WTC11 (cell line): ENCODE measurements around the gene SLC20A1. TPM values are rescaled to one million over a fixed set of nuclear protein-coding genes. Genes with fewer than 3 reads are reported as not detected.

Experiments
- ATAC-seq: fragments of 200-7000 bp; cut with Tn5 transposase; 2 replicates; pipeline ENCODE4 v1.10.0; 2021; ENCODE audit warnings: mild to moderate bottlenecking, moderate library complexity
- CTCF ChIA-PET: fragments of 300-600 bp; sonication (Branson Sonifier 250); formaldehyde crosslinking; loops from one replicate; lab custom pipeline; 2021; ENCODE audit warnings: antibody characterized with exemption; lab: Charles Lee
- POLR2A ChIA-PET: fragments of 350-600 bp; sonication (Branson Sonifier 250); formaldehyde crosslinking; loops from one replicate; lab custom pipeline; 2021; ENCODE audit warnings: antibody characterized with exemption; lab: Charles Lee
- DNase-seq: peaks from one replicate; pipeline ENCODE4 v3.0.0; 2021; ENCODE audit warnings: low spot score
- H3K27ac Mint-ChIP-seq: 2 replicates; pipeline ENCODE4 v1.8.0; 2021; ENCODE audit warnings: mixed read lengths
- H3K27me3 Mint-ChIP-seq: 2 replicates; pipeline ENCODE4 v1.8.0; 2021; ENCODE audit warnings: low read depth, mild to moderate bottlenecking, moderate library complexity, mixed read lengths
- H3K36me3 Mint-ChIP-seq: 2 replicates; pipeline ENCODE4 v1.8.0; 2021; ENCODE audit warnings: mixed read lengths
- H3K4me1 Mint-ChIP-seq: 2 replicates; pipeline ENCODE4 v1.8.0; 2022; ENCODE audit warnings: mixed read lengths
- H3K4me3 Mint-ChIP-seq: 2 replicates; pipeline ENCODE4 v1.8.0; 2021; ENCODE audit warnings: mild to moderate bottlenecking, moderate library complexity, mixed read lengths
- H3K9me3 Mint-ChIP-seq: 2 replicates; pipeline ENCODE4 v1.8.0; 2021; ENCODE audit warnings: mixed read lengths
- CREB1 ChIP-seq: sonication (generic); formaldehyde crosslinking; IDR thresholded peaks from 2 replicates; pipeline ENCODE4 v1.8.0; 2023; ENCODE audit warnings: mild to moderate bottlenecking, missing genetic modification reagents
- E2F4 ChIP-seq: sonication (generic); formaldehyde crosslinking; IDR thresholded peaks from 2 replicates; pipeline ENCODE4 v1.8.1; 2022; ENCODE audit warnings: low read depth, mild to moderate bottlenecking, moderate library complexity, missing genetic modification reagents, borderline replicate concordance
- ETV6 ChIP-seq: sonication (generic); formaldehyde crosslinking; IDR thresholded peaks from 2 replicates; pipeline ENCODE4 v1.8.1; 2022; ENCODE audit warnings: mild to moderate bottlenecking, missing genetic modification reagents
- FOXP4 ChIP-seq: sonication (generic); formaldehyde crosslinking; IDR thresholded peaks from 2 replicates; pipeline ENCODE4 v1.8.0; 2022; ENCODE audit warnings: mild to moderate bottlenecking, missing genetic modification reagents
- GABPB1 ChIP-seq: sonication (generic); formaldehyde crosslinking; IDR thresholded peaks from 2 replicates; pipeline ENCODE4 v1.8.1; 2023; ENCODE audit warnings: mild to moderate bottlenecking, missing genetic modification reagents
- GRHL2 ChIP-seq: fragments of 250-450 bp; sonication (Bioruptor Pico); IDR thresholded peaks from 2 replicates; pipeline ENCODE4 v1.8.0; 2022; ENCODE audit warnings: mild to moderate bottlenecking, moderate library complexity; ENCODE audit not compliant: insufficient replicate concordance, severe bottlenecking
- MXD4 ChIP-seq: fragments of 250-450 bp; sonication (Bioruptor Pico); IDR thresholded peaks from 2 replicates; pipeline ENCODE4 v1.8.0; 2021; ENCODE audit warnings: mild to moderate bottlenecking, moderate library complexity, borderline replicate concordance
- NFATC4 ChIP-seq: fragments of 250-450 bp; sonication (Bioruptor Pico); IDR thresholded peaks from 2 replicates; pipeline ENCODE4 v1.9.0; 2021; ENCODE audit warnings: mild to moderate bottlenecking
- NFE2L1 ChIP-seq: sonication (generic); formaldehyde crosslinking; IDR thresholded peaks from 2 replicates; pipeline ENCODE4 v1.8.1; 2023; ENCODE audit warnings: missing genetic modification reagents
- OVOL2 ChIP-seq: fragments of 250-450 bp; sonication (Bioruptor Pico); IDR thresholded peaks from 2 replicates; pipeline ENCODE4 v1.9.0; 2021; ENCODE audit warnings: mild to moderate bottlenecking, borderline replicate concordance
- PRRX2 ChIP-seq: fragments of 250-450 bp; sonication (Bioruptor Pico); IDR thresholded peaks from 2 replicates; pipeline ENCODE4 v1.8.0; 2021; ENCODE audit warnings: mild to moderate bottlenecking
- TEAD1 ChIP-seq: sonication (generic); formaldehyde crosslinking; IDR thresholded peaks from 2 replicates; pipeline ENCODE4 v1.8.0; 2022; ENCODE audit warnings: mild to moderate bottlenecking, missing genetic modification reagents
- ZNF219 ChIP-seq: sonication (generic); formaldehyde crosslinking; IDR thresholded peaks from 2 replicates; pipeline ENCODE4 v1.8.0; 2023; ENCODE audit warnings: missing genetic modification reagents, mild to moderate bottlenecking, borderline replicate concordance
- ZNF232 ChIP-seq: sonication (generic); formaldehyde crosslinking; IDR thresholded peaks from 2 replicates; pipeline ENCODE4 v1.8.0; 2022; ENCODE audit warnings: mild to moderate bottlenecking, missing genetic modification reagents
- ZNF416 ChIP-seq: fragments of 250-450 bp; sonication (Bioruptor Pico); IDR thresholded peaks from 2 replicates; pipeline ENCODE4 v1.9.0; 2021; ENCODE audit warnings: mild to moderate bottlenecking, inconsistent platforms
- ZNF423 ChIP-seq: fragments of 250-450 bp; sonication (Bioruptor Pico); IDR thresholded peaks from 2 replicates; pipeline ENCODE4 v2.1.2; 2022; ENCODE audit warnings: mild to moderate bottlenecking, moderate library complexity
- total RNA-seq: library from RNA; stranded (reverse); gene quantifications from 3 replicates; pipeline ENCODE4 v1.2.3, GENCODE V29; 2021
- TF ChIP-seq, protein P1 (sequence below): sonication (generic); formaldehyde crosslinking; IDR thresholded peaks from 2 replicates; pipeline ENCODE4 v1.8.0; 2022; ENCODE audit warnings: missing genetic modification reagents
- TF ChIP-seq, protein P2 (sequence below): sonication (generic); formaldehyde crosslinking; IDR thresholded peaks from 2 replicates; pipeline ENCODE4 v1.8.1; 2022; ENCODE audit warnings: low read depth, missing genetic modification reagents, borderline replicate concordance

The SLC20A1 gene
- total RNA-seq, 1 experiment from 2014 or later = 59.9 TPM

GRCh38 chr2:112629823-112630222, 15.9 kb upstream of the SLC20A1 start:
- TF ChIP-seq TEAD1 (CRISPR knock-in tag) = no peak
- no peak for TF ChIP-seq CREB1
- no peak for TF ChIP-seq ZNF416 (CRISPR knock-in tag)
- TF ChIP-seq NFE2L1 (CRISPR knock-in tag) = no peak
- no peak for TF ChIP-seq ZNF232 (CRISPR knock-in tag)
- TF ChIP-seq, protein P1, sequence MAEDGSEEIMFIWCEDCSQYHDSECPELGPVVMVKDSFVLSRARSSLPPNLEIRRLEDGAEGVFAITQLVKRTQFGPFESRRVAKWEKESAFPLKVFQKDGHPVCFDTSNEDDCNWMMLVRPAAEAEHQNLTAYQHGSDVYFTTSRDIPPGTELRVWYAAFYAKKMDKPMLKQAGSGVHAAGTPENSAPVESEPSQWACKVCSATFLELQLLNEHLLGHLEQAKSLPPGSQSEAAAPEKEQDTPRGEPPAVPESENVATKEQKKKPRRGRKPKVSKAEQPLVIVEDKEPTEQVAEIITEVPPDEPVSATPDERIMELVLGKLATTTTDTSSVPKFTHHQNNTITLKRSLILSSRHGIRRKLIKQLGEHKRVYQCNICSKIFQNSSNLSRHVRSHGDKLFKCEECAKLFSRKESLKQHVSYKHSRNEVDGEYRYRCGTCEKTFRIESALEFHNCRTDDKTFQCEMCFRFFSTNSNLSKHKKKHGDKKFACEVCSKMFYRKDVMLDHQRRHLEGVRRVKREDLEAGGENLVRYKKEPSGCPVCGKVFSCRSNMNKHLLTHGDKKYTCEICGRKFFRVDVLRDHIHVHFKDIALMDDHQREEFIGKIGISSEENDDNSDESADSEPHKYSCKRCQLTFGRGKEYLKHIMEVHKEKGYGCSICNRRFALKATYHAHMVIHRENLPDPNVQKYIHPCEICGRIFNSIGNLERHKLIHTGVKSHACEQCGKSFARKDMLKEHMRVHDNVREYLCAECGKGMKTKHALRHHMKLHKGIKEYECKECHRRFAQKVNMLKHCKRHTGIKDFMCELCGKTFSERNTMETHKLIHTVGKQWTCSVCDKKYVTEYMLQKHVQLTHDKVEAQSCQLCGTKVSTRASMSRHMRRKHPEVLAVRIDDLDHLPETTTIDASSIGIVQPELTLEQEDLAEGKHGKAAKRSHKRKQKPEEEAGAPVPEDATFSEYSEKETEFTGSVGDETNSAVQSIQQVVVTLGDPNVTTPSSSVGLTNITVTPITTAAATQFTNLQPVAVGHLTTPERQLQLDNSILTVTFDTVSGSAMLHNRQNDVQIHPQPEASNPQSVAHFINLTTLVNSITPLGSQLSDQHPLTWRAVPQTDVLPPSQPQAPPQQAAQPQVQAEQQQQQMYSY (CRISPR knock-in tag) = no peak
- no peak for TF ChIP-seq GABPB1 (CRISPR knock-in tag)
- TF ChIP-seq MXD4 (CRISPR knock-in tag) = no peak
- no peak for TF ChIP-seq GRHL2
- TF ChIP-seq NFATC4 (CRISPR knock-in tag) = no peak
- no peak for TF ChIP-seq OVOL2 (CRISPR knock-in tag)
- TF ChIP-seq, all 79 proteins: peak for 0
- ChIA-PET POLR2A (no interaction called here), CTCF (interaction anchor here (0.7 to 9.5 kb wide), 5 partner anchors 10 to 312 kb away, joined by 3 to 143 read pairs (median 9); partner anchors contain the start of gene SLC20A1)
- DNase-seq (no peak), ATAC-seq (no peak)
- no peaks in the 10 kb centered on the region for H3K9me3 Mint-ChIP-seq
- H3K27ac Mint-ChIP-seq = no peak overlapping the region
- peaks cover 26% of the 10 kb centered on the region for H3K4me1 Mint-ChIP-seq
- no peaks in the 10 kb centered on the region; the same call in 1 of the 2 replicates for H3K27me3 Mint-ChIP-seq
- no peak overlapping the region for H3K4me3 Mint-ChIP-seq
- H3K36me3 Mint-ChIP-seq = no peaks in the 10 kb centered on the region

- ATAC-seq (no peak), DNase-seq (no peak)
- ChIA-PET POLR2A (no interaction called here), CTCF (interaction anchor here (0.7 to 9.5 kb wide), 6 partner anchors 10 to 312 kb away, joined by 3 to 143 read pairs (median 11); partner anchors contain the start of gene SLC20A1)
- TF ChIP-seq, protein P2, sequence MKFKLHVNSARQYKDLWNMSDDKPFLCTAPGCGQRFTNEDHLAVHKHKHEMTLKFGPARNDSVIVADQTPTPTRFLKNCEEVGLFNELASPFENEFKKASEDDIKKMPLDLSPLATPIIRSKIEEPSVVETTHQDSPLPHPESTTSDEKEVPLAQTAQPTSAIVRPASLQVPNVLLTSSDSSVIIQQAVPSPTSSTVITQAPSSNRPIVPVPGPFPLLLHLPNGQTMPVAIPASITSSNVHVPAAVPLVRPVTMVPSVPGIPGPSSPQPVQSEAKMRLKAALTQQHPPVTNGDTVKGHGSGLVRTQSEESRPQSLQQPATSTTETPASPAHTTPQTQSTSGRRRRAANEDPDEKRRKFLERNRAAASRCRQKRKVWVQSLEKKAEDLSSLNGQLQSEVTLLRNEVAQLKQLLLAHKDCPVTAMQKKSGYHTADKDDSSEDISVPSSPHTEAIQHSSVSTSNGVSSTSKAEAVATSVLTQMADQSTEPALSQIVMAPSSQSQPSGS (CRISPR knock-in tag) = no peak
- no peak for TF ChIP-seq ZNF219 (CRISPR knock-in tag)
- no peak for TF ChIP-seq ZNF423 (CRISPR knock-in tag)
- TF ChIP-seq GABPB1 (CRISPR knock-in tag) = no peak
- no peak for TF ChIP-seq E2F4 (CRISPR knock-in tag)
- no peak for TF ChIP-seq PRRX2
- TF ChIP-seq FOXP4 (CRISPR knock-in tag) = no peak
- no peak for TF ChIP-seq ETV6 (CRISPR knock-in tag)
- no peaks in the 10 kb centered on the region; the same call in 1 of the 2 replicates for H3K27me3 Mint-ChIP-seq
- no peak overlapping the region for H3K27ac Mint-ChIP-seq
- H3K9me3 Mint-ChIP-seq = no peaks in the 10 kb centered on the region
- peaks cover 26% of the 10 kb centered on the region for H3K4me1 Mint-ChIP-seq
- H3K4me3 Mint-ChIP-seq = no peak overlapping the region
- H3K36me3 Mint-ChIP-seq = no peaks in the 10 kb centered on the region
Observed at GRCh38 chr2:112630268-112630667, 15.5 kb upstream of the SLC20A1 start.
